WTC11 (cell line): ENCODE results near the gene MATN3. TPM values are rescaled to one million over a fixed set of nuclear protein-coding genes. Genes with fewer than 3 reads are reported as not detected.

ENCODE experiments used
- ATAC-seq: fragments of 200-7000 bp; cut with Tn5 transposase; 2 replicates; pipeline ENCODE4 v1.10.0; 2021; ENCODE audit warnings: mild to moderate bottlenecking, moderate library complexity
- CTCF ChIA-PET: fragments of 300-600 bp; sonication (Branson Sonifier 250); formaldehyde crosslinking; loops from one replicate; lab custom pipeline; 2021; ENCODE audit warnings: antibody characterized with exemption; lab: Charles Lee
- POLR2A ChIA-PET: fragments of 350-600 bp; sonication (Branson Sonifier 250); formaldehyde crosslinking; loops from one replicate; lab custom pipeline; 2021; ENCODE audit warnings: antibody characterized with exemption; lab: Charles Lee
- DNase-seq: peaks from one replicate; pipeline ENCODE4 v3.0.0; 2021; ENCODE audit warnings: low spot score
- H3K27ac Mint-ChIP-seq: 2 replicates; pipeline ENCODE4 v1.8.0; 2021; ENCODE audit warnings: mixed read lengths
- H3K27me3 Mint-ChIP-seq: 2 replicates; pipeline ENCODE4 v1.8.0; 2021; ENCODE audit warnings: low read depth, mild to moderate bottlenecking, moderate library complexity, mixed read lengths
- H3K36me3 Mint-ChIP-seq: 2 replicates; pipeline ENCODE4 v1.8.0; 2021; ENCODE audit warnings: mixed read lengths
- H3K4me1 Mint-ChIP-seq: 2 replicates; pipeline ENCODE4 v1.8.0; 2022; ENCODE audit warnings: mixed read lengths
- H3K4me3 Mint-ChIP-seq: 2 replicates; pipeline ENCODE4 v1.8.0; 2021; ENCODE audit warnings: mild to moderate bottlenecking, moderate library complexity, mixed read lengths
- H3K9me3 Mint-ChIP-seq: 2 replicates; pipeline ENCODE4 v1.8.0; 2021; ENCODE audit warnings: mixed read lengths
- ATF1 ChIP-seq: sonication (generic); formaldehyde crosslinking; IDR thresholded peaks from 2 replicates; pipeline ENCODE4 v1.8.1; 2023; ENCODE audit warnings: mild to moderate bottlenecking, moderate library complexity, missing genetic modification reagents
- CBFB ChIP-seq: sonication (generic); formaldehyde crosslinking; IDR thresholded peaks from 2 replicates; pipeline ENCODE4 v1.8.1; 2022; ENCODE audit warnings: mild to moderate bottlenecking, low read depth, missing genetic modification reagents
- EMX1 ChIP-seq: fragments of 250-450 bp; sonication (Bioruptor Pico); IDR thresholded peaks from 2 replicates; pipeline ENCODE4 v1.8.0; 2021; ENCODE audit warnings: mild to moderate bottlenecking
- ESRRA ChIP-seq: sonication (generic); formaldehyde crosslinking; IDR thresholded peaks from 2 replicates; pipeline ENCODE4 v1.8.1; 2022; ENCODE audit warnings: mild to moderate bottlenecking, missing genetic modification reagents, borderline replicate concordance
- GRHL2 ChIP-seq: fragments of 250-450 bp; sonication (Bioruptor Pico); IDR thresholded peaks from 2 replicates; pipeline ENCODE4 v1.8.0; 2022; ENCODE audit warnings: mild to moderate bottlenecking, moderate library complexity; ENCODE audit not compliant: insufficient replicate concordance, severe bottlenecking
- GTF2I ChIP-seq: fragments of 250-450 bp; sonication (Bioruptor Pico); conservative IDR thresholded peaks from 2 replicates; pipeline ENCODE4 v1.4.0; 2021; ENCODE audit warnings: mild to moderate bottlenecking
- JUN ChIP-seq: sonication (generic); formaldehyde crosslinking; IDR thresholded peaks from 2 replicates; pipeline ENCODE4 v1.8.0; 2023; ENCODE audit warnings: mild to moderate bottlenecking, missing genetic modification reagents
- NFYB ChIP-seq: sonication (generic); formaldehyde crosslinking; conservative IDR thresholded peaks from 2 replicates; pipeline ENCODE4 v1.8.0; 2022; ENCODE audit warnings: low read depth, missing genetic modification reagents
- NR2C2 ChIP-seq: sonication (generic); formaldehyde crosslinking; IDR thresholded peaks from 2 replicates; pipeline ENCODE4 v1.8.0; 2022; ENCODE audit warnings: mild to moderate bottlenecking, missing genetic modification reagents
- PRRX2 ChIP-seq: fragments of 250-450 bp; sonication (Bioruptor Pico); IDR thresholded peaks from 2 replicates; pipeline ENCODE4 v1.8.0; 2021; ENCODE audit warnings: mild to moderate bottlenecking
- RELA ChIP-seq: sonication (generic); formaldehyde crosslinking; IDR thresholded peaks from 2 replicates; pipeline ENCODE4 v1.8.1; 2022; ENCODE audit warnings: missing genetic modification reagents, mild to moderate bottlenecking, borderline replicate concordance
- SMAD3 ChIP-seq: sonication (generic); formaldehyde crosslinking; IDR thresholded peaks from 2 replicates; pipeline ENCODE4 v1.8.0; 2022; ENCODE audit warnings: missing genetic modification reagents, mild to moderate bottlenecking, borderline replicate concordance
- ZNF121 ChIP-seq: sonication (generic); formaldehyde crosslinking; IDR thresholded peaks from 2 replicates; pipeline ENCODE4 v1.8.0; 2023; ENCODE audit warnings: missing genetic modification reagents
- total RNA-seq: library from RNA; stranded (reverse); gene quantifications from 3 replicates; pipeline ENCODE4 v1.2.3, GENCODE V29; 2021
- TF ChIP-seq, protein P1 (sequence below): sonication (generic); formaldehyde crosslinking; IDR thresholded peaks from 2 replicates; pipeline ENCODE4 v1.8.0; 2023; ENCODE audit warnings: missing genetic modification reagents, mild to moderate bottlenecking, borderline replicate concordance
- TF ChIP-seq, protein P2 (sequence below): sonication (generic); formaldehyde crosslinking; conservative IDR thresholded peaks from 2 replicates; pipeline ENCODE4 v1.8.1; 2022; ENCODE audit warnings: mild to moderate bottlenecking, missing genetic modification reagents
- TF ChIP-seq, protein P3 (sequence below): fragments of 250-450 bp; sonication (Bioruptor Pico); IDR thresholded peaks from 2 replicates; pipeline ENCODE4 v1.9.0; 2021; ENCODE audit warnings: mild to moderate bottlenecking, borderline replicate concordance
- TF ChIP-seq, protein P4 (sequence below): sonication (generic); formaldehyde crosslinking; IDR thresholded peaks from 2 replicates; pipeline ENCODE4 v1.8.1; 2023; ENCODE audit warnings: mild to moderate bottlenecking, missing genetic modification reagents
- TF ChIP-seq, protein P5 (sequence below): sonication (generic); formaldehyde crosslinking; IDR thresholded peaks from 2 replicates; pipeline ENCODE4 v1.8.0; 2022; ENCODE audit warnings: mild to moderate bottlenecking, missing genetic modification reagents

Gene MATN3
- total RNA-seq, 1 experiment from 2014 or later: 6.3 TPM

DNA sequence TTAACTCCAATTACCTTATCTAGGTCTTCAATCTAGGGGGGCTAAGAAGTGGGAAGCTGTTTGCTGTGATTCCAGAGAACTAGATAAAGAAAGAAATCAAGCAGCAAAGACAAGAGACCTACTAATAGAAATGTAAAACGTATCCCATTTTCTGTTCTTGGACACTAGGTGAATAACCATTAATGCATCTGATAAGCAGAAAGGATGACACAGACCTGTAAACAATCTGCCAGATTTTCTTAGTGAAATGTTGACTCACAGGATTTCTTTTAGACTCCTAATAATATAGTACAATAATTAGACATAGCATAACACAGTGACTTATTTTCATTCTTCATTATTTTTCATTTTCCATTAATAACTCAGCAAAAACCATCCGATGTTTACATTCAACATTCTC, 23.9 kb downstream of the MATN3 start:
- peaks cover 14% of the 10 kb centered on the region for H3K36me3 Mint-ChIP-seq
- POLR2A ChIA-PET: interaction anchor here (2.8 kb wide), 1 partner anchor 63 kb away, joined by 14 read pairs; the partner anchor contains the start of gene LAPTM4A
- no peak for ATAC-seq

DNA sequence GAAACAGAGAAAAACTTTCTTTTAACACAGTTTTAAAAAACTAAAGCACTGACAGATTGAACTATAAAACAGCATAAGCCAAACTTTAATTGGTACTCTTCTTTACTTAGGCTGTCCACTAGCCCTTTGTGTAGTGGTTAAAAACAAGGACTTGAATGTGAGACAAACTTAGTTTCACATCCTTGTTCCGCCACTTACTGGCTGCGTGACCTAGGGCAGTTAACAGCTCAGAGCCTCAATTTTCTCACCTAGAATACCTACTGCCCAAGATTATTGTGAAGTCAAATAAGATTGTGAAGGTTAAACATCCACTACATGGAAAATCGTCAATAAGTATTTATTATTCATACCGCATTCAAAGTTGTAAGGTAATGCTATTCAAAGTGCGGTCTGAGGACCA, 24.5 kb downstream of the MATN3 start:
- Mint-ChIP-seq H3K36me3 (peaks cover 14% of the 10 kb centered on the region), H3K27ac (no peak overlapping the region), H3K9me3 (peaks cover 3% of the 10 kb centered on the region; the same call in 1 of the 2 replicates), H3K27me3 (no peaks in the 10 kb centered on the region; the same call in 1 of the 2 replicates), H3K4me1 (peaks cover 26% of the 10 kb centered on the region), H3K4me3 (peak overlapping the region; percentile 92)
- TF ChIP-seq NR2C2 (CRISPR knock-in tag) (no peak), SMAD3 (CRISPR knock-in tag) (no peak), PRRX2 (no peak), RELA (no peak), NFYB (CRISPR knock-in tag) (no peak), ZNF121 (CRISPR knock-in tag) (no peak), ATF1 (CRISPR knock-in tag) (no peak), CBFB (no peak), EMX1 (CRISPR knock-in tag) (no peak), ESRRA (no peak), GTF2I (CRISPR knock-in tag) (no peak)
- TF ChIP-seq, protein P1, sequence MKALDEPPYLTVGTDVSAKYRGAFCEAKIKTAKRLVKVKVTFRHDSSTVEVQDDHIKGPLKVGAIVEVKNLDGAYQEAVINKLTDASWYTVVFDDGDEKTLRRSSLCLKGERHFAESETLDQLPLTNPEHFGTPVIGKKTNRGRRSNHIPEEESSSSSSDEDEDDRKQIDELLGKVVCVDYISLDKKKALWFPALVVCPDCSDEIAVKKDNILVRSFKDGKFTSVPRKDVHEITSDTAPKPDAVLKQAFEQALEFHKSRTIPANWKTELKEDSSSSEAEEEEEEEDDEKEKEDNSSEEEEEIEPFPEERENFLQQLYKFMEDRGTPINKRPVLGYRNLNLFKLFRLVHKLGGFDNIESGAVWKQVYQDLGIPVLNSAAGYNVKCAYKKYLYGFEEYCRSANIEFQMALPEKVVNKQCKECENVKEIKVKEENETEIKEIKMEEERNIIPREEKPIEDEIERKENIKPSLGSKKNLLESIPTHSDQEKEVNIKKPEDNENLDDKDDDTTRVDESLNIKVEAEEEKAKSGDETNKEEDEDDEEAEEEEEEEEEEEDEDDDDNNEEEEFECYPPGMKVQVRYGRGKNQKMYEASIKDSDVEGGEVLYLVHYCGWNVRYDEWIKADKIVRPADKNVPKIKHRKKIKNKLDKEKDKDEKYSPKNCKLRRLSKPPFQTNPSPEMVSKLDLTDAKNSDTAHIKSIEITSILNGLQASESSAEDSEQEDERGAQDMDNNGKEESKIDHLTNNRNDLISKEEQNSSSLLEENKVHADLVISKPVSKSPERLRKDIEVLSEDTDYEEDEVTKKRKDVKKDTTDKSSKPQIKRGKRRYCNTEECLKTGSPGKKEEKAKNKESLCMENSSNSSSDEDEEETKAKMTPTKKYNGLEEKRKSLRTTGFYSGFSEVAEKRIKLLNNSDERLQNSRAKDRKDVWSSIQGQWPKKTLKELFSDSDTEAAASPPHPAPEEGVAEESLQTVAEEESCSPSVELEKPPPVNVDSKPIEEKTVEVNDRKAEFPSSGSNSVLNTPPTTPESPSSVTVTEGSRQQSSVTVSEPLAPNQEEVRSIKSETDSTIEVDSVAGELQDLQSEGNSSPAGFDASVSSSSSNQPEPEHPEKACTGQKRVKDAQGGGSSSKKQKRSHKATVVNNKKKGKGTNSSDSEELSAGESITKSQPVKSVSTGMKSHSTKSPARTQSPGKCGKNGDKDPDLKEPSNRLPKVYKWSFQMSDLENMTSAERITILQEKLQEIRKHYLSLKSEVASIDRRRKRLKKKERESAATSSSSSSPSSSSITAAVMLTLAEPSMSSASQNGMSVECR (CRISPR knock-in tag): no peak
- TF ChIP-seq, protein P2, sequence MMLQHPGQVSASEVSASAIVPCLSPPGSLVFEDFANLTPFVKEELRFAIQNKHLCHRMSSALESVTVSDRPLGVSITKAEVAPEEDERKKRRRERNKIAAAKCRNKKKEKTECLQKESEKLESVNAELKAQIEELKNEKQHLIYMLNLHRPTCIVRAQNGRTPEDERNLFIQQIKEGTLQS (CRISPR knock-in tag): no peak
- TF ChIP-seq, protein P3, sequence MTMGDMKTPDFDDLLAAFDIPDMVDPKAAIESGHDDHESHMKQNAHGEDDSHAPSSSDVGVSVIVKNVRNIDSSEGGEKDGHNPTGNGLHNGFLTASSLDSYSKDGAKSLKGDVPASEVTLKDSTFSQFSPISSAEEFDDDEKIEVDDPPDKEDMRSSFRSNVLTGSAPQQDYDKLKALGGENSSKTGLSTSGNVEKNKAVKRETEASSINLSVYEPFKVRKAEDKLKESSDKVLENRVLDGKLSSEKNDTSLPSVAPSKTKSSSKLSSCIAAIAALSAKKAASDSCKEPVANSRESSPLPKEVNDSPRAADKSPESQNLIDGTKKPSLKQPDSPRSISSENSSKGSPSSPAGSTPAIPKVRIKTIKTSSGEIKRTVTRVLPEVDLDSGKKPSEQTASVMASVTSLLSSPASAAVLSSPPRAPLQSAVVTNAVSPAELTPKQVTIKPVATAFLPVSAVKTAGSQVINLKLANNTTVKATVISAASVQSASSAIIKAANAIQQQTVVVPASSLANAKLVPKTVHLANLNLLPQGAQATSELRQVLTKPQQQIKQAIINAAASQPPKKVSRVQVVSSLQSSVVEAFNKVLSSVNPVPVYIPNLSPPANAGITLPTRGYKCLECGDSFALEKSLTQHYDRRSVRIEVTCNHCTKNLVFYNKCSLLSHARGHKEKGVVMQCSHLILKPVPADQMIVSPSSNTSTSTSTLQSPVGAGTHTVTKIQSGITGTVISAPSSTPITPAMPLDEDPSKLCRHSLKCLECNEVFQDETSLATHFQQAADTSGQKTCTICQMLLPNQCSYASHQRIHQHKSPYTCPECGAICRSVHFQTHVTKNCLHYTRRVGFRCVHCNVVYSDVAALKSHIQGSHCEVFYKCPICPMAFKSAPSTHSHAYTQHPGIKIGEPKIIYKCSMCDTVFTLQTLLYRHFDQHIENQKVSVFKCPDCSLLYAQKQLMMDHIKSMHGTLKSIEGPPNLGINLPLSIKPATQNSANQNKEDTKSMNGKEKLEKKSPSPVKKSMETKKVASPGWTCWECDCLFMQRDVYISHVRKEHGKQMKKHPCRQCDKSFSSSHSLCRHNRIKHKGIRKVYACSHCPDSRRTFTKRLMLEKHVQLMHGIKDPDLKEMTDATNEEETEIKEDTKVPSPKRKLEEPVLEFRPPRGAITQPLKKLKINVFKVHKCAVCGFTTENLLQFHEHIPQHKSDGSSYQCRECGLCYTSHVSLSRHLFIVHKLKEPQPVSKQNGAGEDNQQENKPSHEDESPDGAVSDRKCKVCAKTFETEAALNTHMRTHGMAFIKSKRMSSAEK (CRISPR knock-in tag): no peak
- TF ChIP-seq, protein P4, sequence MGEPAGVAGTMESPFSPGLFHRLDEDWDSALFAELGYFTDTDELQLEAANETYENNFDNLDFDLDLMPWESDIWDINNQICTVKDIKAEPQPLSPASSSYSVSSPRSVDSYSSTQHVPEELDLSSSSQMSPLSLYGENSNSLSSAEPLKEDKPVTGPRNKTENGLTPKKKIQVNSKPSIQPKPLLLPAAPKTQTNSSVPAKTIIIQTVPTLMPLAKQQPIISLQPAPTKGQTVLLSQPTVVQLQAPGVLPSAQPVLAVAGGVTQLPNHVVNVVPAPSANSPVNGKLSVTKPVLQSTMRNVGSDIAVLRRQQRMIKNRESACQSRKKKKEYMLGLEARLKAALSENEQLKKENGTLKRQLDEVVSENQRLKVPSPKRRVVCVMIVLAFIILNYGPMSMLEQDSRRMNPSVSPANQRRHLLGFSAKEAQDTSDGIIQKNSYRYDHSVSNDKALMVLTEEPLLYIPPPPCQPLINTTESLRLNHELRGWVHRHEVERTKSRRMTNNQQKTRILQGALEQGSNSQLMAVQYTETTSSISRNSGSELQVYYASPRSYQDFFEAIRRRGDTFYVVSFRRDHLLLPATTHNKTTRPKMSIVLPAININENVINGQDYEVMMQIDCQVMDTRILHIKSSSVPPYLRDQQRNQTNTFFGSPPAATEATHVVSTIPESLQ (CRISPR knock-in tag): no peak
- ChIA-PET CTCF (interaction anchor here (1.5 to 3.6 kb wide), 2 partner anchors 28 to 32 kb away, joined by 7 to 25 read pairs; no protein-coding TSS in a partner anchor), POLR2A (interaction anchor here (2.8 kb wide), 1 partner anchor 64 kb away, joined by 14 read pairs; the partner anchor contains the start of gene LAPTM4A)
- DNase-seq (no peak), ATAC-seq (no peak)

More for the DNA sequence above, 23.9 kb downstream of the MATN3 start:
- CTCF ChIA-PET: interaction anchor here (1.5 to 3.6 kb wide), 3 partner anchors 27 to 105 kb away, joined by 5 to 25 read pairs (median 7); no protein-coding TSS in a partner anchor
- peaks cover 3% of the 10 kb centered on the region; the same call in 1 of the 2 replicates for H3K9me3 Mint-ChIP-seq
- H3K4me3 Mint-ChIP-seq: peak overlapping the region; percentile 92
- peaks cover 2% of the 10 kb centered on the region; the same call in 1 of the 2 replicates for H3K27me3 Mint-ChIP-seq
- TF ChIP-seq JUN (no peak), GRHL2 (CRISPR knock-in tag) (no peak)
- TF ChIP-seq, protein P5, sequence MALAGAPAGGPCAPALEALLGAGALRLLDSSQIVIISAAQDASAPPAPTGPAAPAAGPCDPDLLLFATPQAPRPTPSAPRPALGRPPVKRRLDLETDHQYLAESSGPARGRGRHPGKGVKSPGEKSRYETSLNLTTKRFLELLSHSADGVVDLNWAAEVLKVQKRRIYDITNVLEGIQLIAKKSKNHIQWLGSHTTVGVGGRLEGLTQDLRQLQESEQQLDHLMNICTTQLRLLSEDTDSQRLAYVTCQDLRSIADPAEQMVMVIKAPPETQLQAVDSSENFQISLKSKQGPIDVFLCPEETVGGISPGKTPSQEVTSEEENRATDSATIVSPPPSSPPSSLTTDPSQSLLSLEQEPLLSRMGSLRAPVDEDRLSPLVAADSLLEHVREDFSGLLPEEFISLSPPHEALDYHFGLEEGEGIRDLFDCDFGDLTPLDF (CRISPR knock-in tag): no peak
- TF ChIP-seq, all 79 proteins: peak for 0
- Mint-ChIP-seq H3K4me1 (peaks cover 26% of the 10 kb centered on the region), H3K27ac (no peak overlapping the region)
- no peak for DNase-seq
